HG02938 (cell line): ENCODE results near the gene NOL8.

ENCODE experiments used
- ATAC-seq: cut with Tn5 transposase; IDR thresholded peaks from one replicate; pipeline ENCODE4 v1.9.1; 2021; ENCODE audit warnings: mild to moderate bottlenecking, moderate library complexity; ENCODE audit not compliant: unreplicated experiment

Gene NOL8

GRCh38 chr9:92325269-92325990 is at the start of gene NOL8, which contains the start of gene CENPP:
Gene NOL8, minus strand, starts transcription at chr9:92325350. Its CDS starts 1,189 bp downstream, at chr9:92324161.
Gene CENPP, plus strand, starts transcription at chr9:92325953.
- peak; percentile 91 for ATAC-seq

GRCh38 chr9:92373167-92373566 is 48.0 kb upstream of the NOL8 start:
- no peak for ATAC-seq

GRCh38 chr9:92369075-92369474 is 43.9 kb upstream of the NOL8 start:
- ATAC-seq: no peak

GRCh38 chr9:92360083-92360482 is 34.9 kb upstream of the NOL8 start:
- peak; percentile 45 for ATAC-seq

GRCh38 chr9:92359394-92359995 is 34.3 kb upstream of the NOL8 start:
- no peak for ATAC-seq

GRCh38 chr9:92353051-92353450 is 27.9 kb upstream of the NOL8 start:
- ATAC-seq: no peak

GRCh38 chr9:92350740-92351133 is 25.6 kb upstream of the NOL8 start:
- ATAC-seq: no peak

GRCh38 chr9:92349771-92350739 is 24.9 kb upstream of the NOL8 start:
- no peak for ATAC-seq

- no peak for ATAC-seq
Observed at GRCh38 chr9:92345582-92345981, 20.4 kb upstream of the NOL8 start.

- no peak for ATAC-seq
Observed at GRCh38 chr9:92342825-92343488, 17.8 kb upstream of the NOL8 start.

GRCh38 chr9:92341578-92341977 is 16.4 kb upstream of the NOL8 start:
- ATAC-seq: no peak

- no peak for ATAC-seq
Observed at GRCh38 chr9:92333282-92333634, 8.1 kb upstream of the NOL8 start.

- no peak for ATAC-seq
Observed at GRCh38 chr9:92332577-92333281, 7.6 kb upstream of the NOL8 start.

GRCh38 chr9:92328225-92328624 is 3.1 kb upstream of the NOL8 start:
- ATAC-seq: no peak

- no peak for ATAC-seq
Observed at GRCh38 chr9:92327283-92327850, 2.2 kb upstream of the NOL8 start.

- peak; percentile 7 for ATAC-seq
Observed at GRCh38 chr9:92325991-92326500, 896 bp upstream of the NOL8 start.

- ATAC-seq: peak; percentile 10
Observed at GRCh38 chr9:92324889-92325268, 271 bp downstream of the NOL8 start.

- ATAC-seq: no peak
Observed at GRCh38 chr9:92324431-92324830, 719 bp downstream of the NOL8 start.

GRCh38 chr9:92315456-92315855 is 9.7 kb downstream of the NOL8 start:
- ATAC-seq: no peak

- no peak for ATAC-seq
Observed at GRCh38 chr9:92313624-92314012, 11.5 kb downstream of the NOL8 start.
